SK-N-SH (cell line): Measurements from ENCODE around the gene NTRK3. TPM values are rescaled to one million over a fixed set of nuclear protein-coding genes. Genes with fewer than 3 reads are reported as not detected.

Experiments
- CTCF ChIA-PET: fragments of 300-600, 350-600 bp; formaldehyde crosslinking; extraction: SDS; loops from one replicate; lab custom pipeline; 2021; lab: Yijun Ruan, JAX
- POLR2A ChIA-PET: fragments of 350-600 bp; sonication (Branson Sonifier 250); formaldehyde crosslinking; extraction: SDS; loops from one replicate; lab custom pipeline; 2020; ENCODE audit warnings: antibody characterized with exemption, inconsistent platforms; lab: Yijun Ruan, JAX
- DNase-seq: peaks from one replicate; pipeline ENCODE4 v3.0.0; 2012
- H2AFZ ChIP-seq: fragments of 200-600 bp; sonication (generic); 2 replicates; pipeline ENCODE4 v1.8.1; 2016; ENCODE audit warnings: antibody characterized with exemption, mild to moderate bottlenecking, low read depth
- H3F3A ChIP-seq: fragments of 200-600 bp; sonication (generic); replicated peaks from 2 replicates; pipeline ENCODE3; 2016; ENCODE audit warnings: antibody characterized with exemption, mild to moderate bottlenecking; ENCODE audit not compliant: insufficient read depth
- H3K27ac ChIP-seq, 2 experiments: fragments of 200-500 bp in 1 of 2; fragments of 200-600 bp in 1 of 2; sonication (Bioruptor generic) in 1 of 2; sonication (generic), shearing (Covaris generic) in 1 of 2; 2 replicates each; pipeline versions ENCODE4 v1.5.1 to v1.6.1; 2014 to 2016; ENCODE audit warnings: low read depth in 2 of 2, inconsistent platforms in 1 of 2, low read length in 1 of 2, mild to moderate bottlenecking in 1 of 2, mixed read lengths in 1 of 2
- H3K27me3 ChIP-seq: fragments of 200-600 bp; sonication (generic), shearing (Covaris generic); 2 replicates; pipeline ENCODE4 v1.6.1; 2016; ENCODE audit warnings: mixed run types; ENCODE audit not compliant: insufficient read depth
- H3K36me3 ChIP-seq, 2 experiments: fragments of 200-500 bp in 1 of 2; fragments of 200-600 bp in 1 of 2; sonication (Bioruptor generic) in 1 of 2; sonication (generic) in 1 of 2; replicated peaks in 1 of 2; 2 replicates each; pipeline versions ENCODE3 to v1.5.1; 2014 to 2016; ENCODE audit warnings: low read length in 1 of 2, mild to moderate bottlenecking in 1 of 2; ENCODE audit not compliant: insufficient read depth in 2 of 2, control insufficient read depth in 1 of 2
- H3K4me1 ChIP-seq, 2 experiments: fragments of 200-500 bp in 1 of 2; fragments of 200-600 bp in 1 of 2; sonication (Bioruptor generic) in 1 of 2; sonication (generic), shearing (Covaris generic) in 1 of 2; 2 replicates each; pipeline versions ENCODE4 v1.5.1 to v1.6.1; 2014 to 2016; ENCODE audit warnings: low read depth in 1 of 2, low read length in 1 of 2, mixed run types in 1 of 2; ENCODE audit not compliant: insufficient read depth in 2 of 2, control insufficient read depth in 1 of 2
- H3K4me2 ChIP-seq: fragments of 200-600 bp; sonication (generic), shearing (Covaris generic); 2 replicates; pipeline ENCODE4 v1.6.1; 2017; ENCODE audit warnings: mixed run types
- H3K4me3 ChIP-seq, 2 experiments: fragments of 200-500 bp in 1 of 2; fragments of 200-600 bp in 1 of 2; sonication (Bioruptor generic) in 1 of 2; sonication (generic), shearing (Covaris generic) in 1 of 2; 2 replicates each; pipeline versions ENCODE4 v1.5.1 to v1.8.1; 2014 to 2016; ENCODE audit warnings: low read depth in 2 of 2, inconsistent platforms in 1 of 2, low read length in 1 of 2, mild to moderate bottlenecking in 1 of 2, mixed read lengths in 1 of 2, moderate library complexity in 1 of 2
- H3K79me2 ChIP-seq: fragments of 200-600 bp; sonication (generic); 2 replicates; pipeline ENCODE4 v1.8.1; 2017; ENCODE audit warnings: mild to moderate bottlenecking; ENCODE audit not compliant: insufficient read depth
- H3K9ac ChIP-seq: fragments of 200-600 bp; sonication (generic); 2 replicates; pipeline ENCODE4 v1.6.1; 2017; ENCODE audit warnings: mixed run types
- H3K9me2 ChIP-seq: fragments of 200-600 bp; sonication (generic); 2 replicates; pipeline ENCODE4 v1.6.1; 2017; ENCODE audit warnings: mixed run types
- H3K9me3 ChIP-seq: fragments of 200-600 bp; sonication (generic); 2 replicates; pipeline ENCODE4 v1.6.1; 2017; ENCODE audit warnings: mixed run types, mild to moderate bottlenecking, moderate library complexity
- H4K20me1 ChIP-seq: fragments of 200-600 bp; sonication (generic); 2 replicates; pipeline ENCODE4 v1.6.1; 2017; ENCODE audit warnings: mild to moderate bottlenecking, mixed run types; ENCODE audit not compliant: insufficient read depth
- ELF1 ChIP-seq: IDR thresholded peaks from 2 replicates; pipeline ENCODE4 v1.4.0; 2012
- FOSL2 ChIP-seq: IDR thresholded peaks from 2 replicates; pipeline ENCODE4 v1.4.0; 2012; ENCODE audit warnings: low read depth, mild to moderate bottlenecking, moderate library complexity, borderline replicate concordance
- FOXJ3 ChIP-seq: sonication (generic); formaldehyde crosslinking; IDR thresholded peaks from 2 replicates; pipeline ENCODE4 v1.5.1; 2020; ENCODE audit warnings: mild to moderate bottlenecking, missing genetic modification reagents
- GABPA ChIP-seq: IDR thresholded peaks from 2 replicates; pipeline ENCODE4 v1.4.0; 2012; ENCODE audit warnings: low read depth, mild to moderate bottlenecking
- NRF1 ChIP-seq: IDR thresholded peaks from 2 replicates; pipeline ENCODE4 v1.6.1; 2012; ENCODE audit warnings: low read depth, mild to moderate bottlenecking, low read length
- POLR2AphosphoS5 ChIP-seq: IDR thresholded peaks from 2 replicates; pipeline ENCODE4 v1.6.1; 2012; ENCODE audit warnings: low read depth, low read length
- RCOR1 ChIP-seq: fragments of 150-350 bp; IDR thresholded peaks from 2 replicates; pipeline ENCODE4 v1.6.1; 2017; ENCODE audit warnings: antibody characterized with exemption, low read length
- RXRA ChIP-seq: IDR thresholded peaks from 2 replicates; pipeline ENCODE4 v1.4.0; 2012; ENCODE audit warnings: low read depth, mild to moderate bottlenecking, borderline replicate concordance
- SIN3A ChIP-seq: IDR thresholded peaks from 2 replicates; pipeline ENCODE4 v1.6.1; 2012; ENCODE audit warnings: low read depth, mild to moderate bottlenecking, low read length, moderate library complexity, borderline replicate concordance
- SMC3 ChIP-seq: IDR thresholded peaks from 2 replicates; pipeline ENCODE4 v1.6.1; 2012; ENCODE audit warnings: low read depth, low read length, improper control_type of control experiment
- TCF12 ChIP-seq: IDR thresholded peaks from 2 replicates; pipeline ENCODE4 v1.4.0; 2012
- WGBS: methylation state at CpG from one replicate; pipeline ENCODE4 v1.1.6; 2017; ENCODE audit warnings: low lambda C conversion rate; 5-methylcytosine and 5-hydroxymethylcytosine counted together
- polyA plus RNA-seq, 3 experiments: library from polyadenylated mRNA; depleted of rRNA; stranded (reverse); fragments of >200 nt; gene quantifications; 2 replicates each; pipeline ENCODE4 v1.2.3, GENCODE V29; 2012
- TF ChIP-seq, protein P1 (sequence below): fragments of 200-600 bp; sonication (generic); IDR thresholded peaks from 2 replicates; pipeline ENCODE4 v1.6.1; 2017; ENCODE audit warnings: antibody characterized with exemption, mild to moderate bottlenecking, moderate library complexity
- TF ChIP-seq, protein P2 (sequence below): fragments of 150-350 bp; IDR thresholded peaks from 2 replicates; pipeline ENCODE4 v1.6.1; 2016; ENCODE audit warnings: mild to moderate bottlenecking, low read depth, low read length
- TF ChIP-seq, protein P3 (sequence below): IDR thresholded peaks from 2 replicates; pipeline ENCODE4 v1.4.0; 2012; ENCODE audit warnings: low read depth, borderline replicate concordance

The NTRK3 gene
- polyA plus RNA-seq, 1 of the 3 experiments (the other 2 are of a cell fraction): 2.6 TPM

DNA sequence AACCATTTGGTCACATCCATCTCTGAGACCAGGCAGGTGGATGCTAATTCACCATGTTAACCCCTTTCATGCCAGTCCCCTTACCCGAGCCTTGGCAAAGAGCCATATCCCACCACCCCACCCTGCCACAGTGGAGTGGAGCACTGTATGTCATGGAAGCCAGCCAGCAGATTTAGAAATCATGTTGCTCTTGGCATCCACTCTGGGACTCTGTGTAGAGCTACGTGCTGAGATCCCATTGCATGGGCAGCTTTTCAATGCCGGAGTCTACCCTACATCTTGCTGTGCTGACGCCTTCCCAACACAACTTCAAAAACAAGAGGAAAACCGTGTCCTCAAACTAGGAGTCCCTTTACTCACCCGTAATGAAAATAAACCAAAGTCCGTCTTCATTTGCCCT lies 131.0 kb downstream of the NTRK3 start:
- Histone ChIP-seq H3K4me3 (no peak overlapping the region), H3K4me1 (peaks cover 0 to 2% of the 10 kb centered on the region in 2 experiments; a peak in 1 of 4 replicates), H3K27ac (no peak overlapping the region), H3K36me3 (no peaks in the 10 kb centered on the region), H3F3A (no peaks in the 10 kb centered on the region), H3K27me3 (no peaks in the 10 kb centered on the region), H3K79me2 (no peaks in the 10 kb centered on the region), H3K4me2 (no peak overlapping the region), H3K9me2 (no peaks in the 10 kb centered on the region), H3K9me3 (no peaks in the 10 kb centered on the region), H4K20me1 (no peaks in the 10 kb centered on the region), H3K9ac (no peak overlapping the region), H2AFZ (no peak overlapping the region)
- 52% methylated on average over 7 of the region's 7 CpGs for WGBS
- ChIA-PET POLR2A (no interaction called here), CTCF (no interaction called here)
- DNase-seq: no peak
- TF ChIP-seq ELF1 (no peak), POLR2AphosphoS5 (no peak), SMC3 (no peak), RCOR1 (no peak)
- TF ChIP-seq, protein P1, sequence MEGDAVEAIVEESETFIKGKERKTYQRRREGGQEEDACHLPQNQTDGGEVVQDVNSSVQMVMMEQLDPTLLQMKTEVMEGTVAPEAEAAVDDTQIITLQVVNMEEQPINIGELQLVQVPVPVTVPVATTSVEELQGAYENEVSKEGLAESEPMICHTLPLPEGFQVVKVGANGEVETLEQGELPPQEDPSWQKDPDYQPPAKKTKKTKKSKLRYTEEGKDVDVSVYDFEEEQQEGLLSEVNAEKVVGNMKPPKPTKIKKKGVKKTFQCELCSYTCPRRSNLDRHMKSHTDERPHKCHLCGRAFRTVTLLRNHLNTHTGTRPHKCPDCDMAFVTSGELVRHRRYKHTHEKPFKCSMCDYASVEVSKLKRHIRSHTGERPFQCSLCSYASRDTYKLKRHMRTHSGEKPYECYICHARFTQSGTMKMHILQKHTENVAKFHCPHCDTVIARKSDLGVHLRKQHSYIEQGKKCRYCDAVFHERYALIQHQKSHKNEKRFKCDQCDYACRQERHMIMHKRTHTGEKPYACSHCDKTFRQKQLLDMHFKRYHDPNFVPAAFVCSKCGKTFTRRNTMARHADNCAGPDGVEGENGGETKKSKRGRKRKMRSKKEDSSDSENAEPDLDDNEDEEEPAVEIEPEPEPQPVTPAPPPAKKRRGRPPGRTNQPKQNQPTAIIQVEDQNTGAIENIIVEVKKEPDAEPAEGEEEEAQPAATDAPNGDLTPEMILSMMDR: no peak

DNA sequence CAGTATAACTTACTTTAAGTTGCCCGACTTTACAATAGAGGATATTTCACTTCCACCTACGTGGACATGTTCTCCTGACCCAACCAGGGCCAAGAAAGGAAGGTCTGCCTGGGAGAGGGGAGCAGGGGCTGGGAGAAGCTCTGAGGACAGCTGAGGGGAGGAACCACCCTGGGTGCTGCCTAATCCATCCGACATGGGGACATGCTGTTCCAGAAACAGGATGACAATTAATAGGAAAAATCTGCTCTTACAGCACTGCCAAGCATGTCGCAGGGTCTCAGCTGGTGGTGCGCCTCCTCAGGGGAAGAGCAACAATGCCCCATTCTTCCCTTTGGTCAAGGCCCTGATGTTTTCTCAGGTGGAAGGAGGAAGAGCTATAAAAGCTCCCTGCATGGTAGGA lies 132.3 kb downstream of the NTRK3 start:
- no peaks in the 10 kb centered on the region for H3F3A ChIP-seq
- ChIA-PET CTCF (no interaction called here), POLR2A (no interaction called here)
- H2AFZ ChIP-seq: no peak overlapping the region
- no peak overlapping the region for H3K9ac ChIP-seq
- peaks cover 0 to 4% of the 10 kb centered on the region in 2 experiments; a peak in 1 of 4 replicates for H3K4me1 ChIP-seq
- no peaks in the 10 kb centered on the region for H3K9me3 ChIP-seq
- no peak overlapping the region for H3K27ac ChIP-seq
- H3K79me2 ChIP-seq: no peaks in the 10 kb centered on the region
- TF ChIP-seq FOXJ3 (CRISPR knock-in tag): no peak
- no peak for TF ChIP-seq NRF1
- TF ChIP-seq ELF1: no peak
- no peak for TF ChIP-seq GABPA
- no peak for TF ChIP-seq TCF12
- TF ChIP-seq, protein P2, sequence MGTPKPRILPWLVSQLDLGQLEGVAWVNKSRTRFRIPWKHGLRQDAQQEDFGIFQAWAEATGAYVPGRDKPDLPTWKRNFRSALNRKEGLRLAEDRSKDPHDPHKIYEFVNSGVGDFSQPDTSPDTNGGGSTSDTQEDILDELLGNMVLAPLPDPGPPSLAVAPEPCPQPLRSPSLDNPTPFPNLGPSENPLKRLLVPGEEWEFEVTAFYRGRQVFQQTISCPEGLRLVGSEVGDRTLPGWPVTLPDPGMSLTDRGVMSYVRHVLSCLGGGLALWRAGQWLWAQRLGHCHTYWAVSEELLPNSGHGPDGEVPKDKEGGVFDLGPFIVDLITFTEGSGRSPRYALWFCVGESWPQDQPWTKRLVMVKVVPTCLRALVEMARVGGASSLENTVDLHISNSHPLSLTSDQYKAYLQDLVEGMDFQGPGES: no peak
- TF ChIP-seq FOSL2: no peak
- no peak for TF ChIP-seq SIN3A
- TF ChIP-seq RXRA: no peak
- TF ChIP-seq, protein P3, sequence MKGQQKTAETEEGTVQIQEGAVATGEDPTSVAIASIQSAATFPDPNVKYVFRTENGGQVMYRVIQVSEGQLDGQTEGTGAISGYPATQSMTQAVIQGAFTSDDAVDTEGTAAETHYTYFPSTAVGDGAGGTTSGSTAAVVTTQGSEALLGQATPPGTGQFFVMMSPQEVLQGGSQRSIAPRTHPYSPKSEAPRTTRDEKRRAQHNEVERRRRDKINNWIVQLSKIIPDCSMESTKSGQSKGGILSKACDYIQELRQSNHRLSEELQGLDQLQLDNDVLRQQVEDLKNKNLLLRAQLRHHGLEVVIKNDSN: no peak
- TF ChIP-seq, protein P1: no peak
- TF ChIP-seq, all 33 proteins: peak for 0
- H4K20me1 ChIP-seq: no peaks in the 10 kb centered on the region
- no peaks in the 10 kb centered on the region for H3K9me2 ChIP-seq
- H3K4me2 ChIP-seq: no peak overlapping the region
- H3K4me3 ChIP-seq: no peak overlapping the region
- H3K36me3 ChIP-seq: no peaks in the 10 kb centered on the region
- 34% methylated on average over 4 of the region's 5 CpGs for WGBS
- no peaks in the 10 kb centered on the region for H3K27me3 ChIP-seq
- no peak for DNase-seq
